KMS-11 (cell line): ENCODE measurements around the gene ANXA10.
"Not testable (repeated sequence)": the region's sequence is repeated elsewhere in the genome, so short reads cannot be mapped to it uniquely, and the experiment has no call there.

Experiments used
- H2AFZ ChIP-seq: fragments of 200-600 bp; sonication (generic); 2 replicates; pipeline ENCODE4 v1.6.1; 2016; ENCODE audit warnings: antibody characterized with exemption, mixed run types, low read depth
- H3K27ac ChIP-seq: fragments of 200-600 bp; sonication (generic); 2 replicates; pipeline ENCODE4 v1.6.1; 2016; ENCODE audit warnings: mild to moderate bottlenecking, mixed run types
- H3K27me3 ChIP-seq: fragments of 200-600 bp; sonication (generic); 2 replicates; pipeline ENCODE4 v1.6.1; 2017; ENCODE audit warnings: mild to moderate bottlenecking, low read depth, mixed run types, moderate library complexity; ENCODE audit not compliant: insufficient read depth
- H3K36me3 ChIP-seq: fragments of 200-600 bp; sonication (generic); 2 replicates; pipeline ENCODE4 v1.6.1; 2017; ENCODE audit warnings: mild to moderate bottlenecking, mixed run types; ENCODE audit not compliant: insufficient read depth
- H3K4me1 ChIP-seq: fragments of 200-600 bp; sonication (generic); 2 replicates; pipeline ENCODE4 v1.6.1; 2016; ENCODE audit warnings: mild to moderate bottlenecking, low read depth, mixed run types; ENCODE audit not compliant: poor library complexity, severe bottlenecking
- H3K4me2 ChIP-seq: fragments of 200-600 bp; sonication (generic); 2 replicates; pipeline ENCODE4 v1.7.0; 2016; ENCODE audit warnings: mild to moderate bottlenecking, mixed run types
- H3K4me3 ChIP-seq: fragments of 200-600 bp; sonication (generic); IDR thresholded peaks from 2 replicates; pipeline ENCODE4 v1.6.1; 2017; ENCODE audit warnings: low read depth, low read length, mixed read lengths; ENCODE audit not compliant: insufficient read depth
- H3K79me2 ChIP-seq: fragments of 200-600 bp; sonication (generic); 2 replicates; pipeline ENCODE4 v1.6.1; 2016; ENCODE audit warnings: low read depth, mixed run types; ENCODE audit not compliant: insufficient read depth
- H3K9ac ChIP-seq: fragments of 200-600 bp; sonication (generic); 2 replicates; pipeline ENCODE4 v1.6.1; 2016; ENCODE audit warnings: mild to moderate bottlenecking, mixed run types
- H4K20me1 ChIP-seq: fragments of 200-600 bp; sonication (generic); 2 replicates; pipeline ENCODE4 v1.6.1; 2016; ENCODE audit warnings: mild to moderate bottlenecking, mixed run types; ENCODE audit not compliant: insufficient read depth
- TF ChIP-seq, protein P1 (sequence below): fragments of 200-600 bp; sonication (generic); conservative IDR thresholded peaks from 2 replicates; pipeline ENCODE4 v1.6.1; 2017; ENCODE audit warnings: low read depth, mild to moderate bottlenecking, antibody characterized with exemption, low read length, moderate library complexity, mixed read lengths

Gene ANXA10

DNA sequence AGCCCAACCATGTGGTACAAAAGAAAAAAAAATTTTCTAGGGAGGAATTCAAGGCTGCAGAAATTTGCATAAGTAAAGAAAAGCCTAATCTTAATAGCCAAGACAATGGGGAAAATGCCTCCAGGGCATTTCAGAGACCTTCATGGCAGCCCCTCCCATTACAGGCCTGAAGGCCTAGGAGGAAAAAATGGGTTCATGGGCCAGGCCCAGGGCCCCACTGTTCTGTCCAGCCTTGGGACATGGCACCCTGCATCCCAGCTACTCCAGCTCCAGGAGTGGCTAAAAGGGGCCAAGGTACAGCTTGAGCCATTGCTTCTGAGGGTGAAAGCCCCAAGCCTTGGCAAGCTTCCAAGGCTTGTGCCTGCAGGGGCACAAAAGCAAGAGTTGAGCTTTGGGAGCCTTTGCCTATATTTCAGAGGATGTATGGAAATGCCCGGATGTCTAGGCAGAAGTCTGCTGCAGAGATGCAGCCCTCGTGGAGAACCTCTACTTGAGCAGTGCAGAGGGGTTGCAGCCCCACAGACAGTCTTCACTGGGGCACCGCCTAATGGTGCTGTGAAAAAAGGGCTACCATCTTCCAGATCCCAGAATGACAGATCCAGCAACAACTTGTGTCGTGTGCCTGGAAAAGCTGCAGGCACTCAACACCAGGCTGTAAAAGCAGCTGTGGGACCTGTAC lies 111.0 kb downstream of the ANXA10 start:
- TF ChIP-seq, protein P1, sequence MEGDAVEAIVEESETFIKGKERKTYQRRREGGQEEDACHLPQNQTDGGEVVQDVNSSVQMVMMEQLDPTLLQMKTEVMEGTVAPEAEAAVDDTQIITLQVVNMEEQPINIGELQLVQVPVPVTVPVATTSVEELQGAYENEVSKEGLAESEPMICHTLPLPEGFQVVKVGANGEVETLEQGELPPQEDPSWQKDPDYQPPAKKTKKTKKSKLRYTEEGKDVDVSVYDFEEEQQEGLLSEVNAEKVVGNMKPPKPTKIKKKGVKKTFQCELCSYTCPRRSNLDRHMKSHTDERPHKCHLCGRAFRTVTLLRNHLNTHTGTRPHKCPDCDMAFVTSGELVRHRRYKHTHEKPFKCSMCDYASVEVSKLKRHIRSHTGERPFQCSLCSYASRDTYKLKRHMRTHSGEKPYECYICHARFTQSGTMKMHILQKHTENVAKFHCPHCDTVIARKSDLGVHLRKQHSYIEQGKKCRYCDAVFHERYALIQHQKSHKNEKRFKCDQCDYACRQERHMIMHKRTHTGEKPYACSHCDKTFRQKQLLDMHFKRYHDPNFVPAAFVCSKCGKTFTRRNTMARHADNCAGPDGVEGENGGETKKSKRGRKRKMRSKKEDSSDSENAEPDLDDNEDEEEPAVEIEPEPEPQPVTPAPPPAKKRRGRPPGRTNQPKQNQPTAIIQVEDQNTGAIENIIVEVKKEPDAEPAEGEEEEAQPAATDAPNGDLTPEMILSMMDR: no peak
- H3K4me3 ChIP-seq: no peak overlapping the region
- no peaks in the 10 kb centered on the region for H3K4me1 ChIP-seq
- H3K36me3 ChIP-seq: no peaks in the 10 kb centered on the region
- H3K27me3 ChIP-seq: no peaks in the 10 kb centered on the region
- no peak overlapping the region for H2AFZ ChIP-seq
- H3K79me2 ChIP-seq: no peaks in the 10 kb centered on the region
- H4K20me1 ChIP-seq: no peaks in the 10 kb centered on the region
- no peak overlapping the region for H3K27ac ChIP-seq
- no peak overlapping the region for H3K4me2 ChIP-seq
- no peak overlapping the region for H3K9ac ChIP-seq

DNA sequence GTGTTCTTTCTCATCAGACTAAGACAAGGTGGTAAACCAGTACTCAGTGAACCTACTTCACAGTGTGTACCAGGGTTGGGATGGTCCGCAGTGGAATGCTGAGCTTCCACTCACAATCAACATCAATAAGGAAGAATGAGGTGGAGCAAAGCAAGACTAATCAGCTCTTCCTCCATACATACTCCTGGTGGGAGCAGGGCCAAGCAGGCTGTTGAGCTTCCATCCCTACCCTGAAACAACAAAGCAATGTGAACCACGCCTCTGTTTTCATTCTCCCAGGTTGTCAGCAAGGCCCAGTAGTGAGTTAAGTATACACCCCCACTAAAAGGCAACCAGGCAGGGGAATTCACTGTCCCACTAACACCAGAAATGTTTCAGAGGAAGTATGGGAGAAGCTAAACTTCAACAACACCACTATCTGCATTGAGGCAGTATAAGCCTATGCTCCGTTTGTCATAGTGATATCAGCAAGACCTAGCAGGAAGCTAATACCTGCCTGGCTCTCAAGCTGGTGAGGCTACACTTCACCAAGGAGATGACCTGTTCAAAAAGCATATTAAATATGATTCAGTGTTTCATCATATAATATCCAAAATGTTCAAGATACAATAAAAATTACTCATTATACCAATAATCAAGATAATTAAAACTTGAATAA lies 116.7 kb downstream of the ANXA10 start:
- H3K4me1 ChIP-seq: no peaks in the 10 kb centered on the region
- H3K27me3 ChIP-seq: no peaks in the 10 kb centered on the region
- no peak overlapping the region for H3K9ac ChIP-seq
- no peaks in the 10 kb centered on the region for H3K79me2 ChIP-seq
- TF ChIP-seq, protein P1: no peak
- H3K4me2 ChIP-seq: no peak overlapping the region
- no peak overlapping the region for H3K27ac ChIP-seq
- H2AFZ ChIP-seq: no peak overlapping the region
- H3K36me3 ChIP-seq: no peaks in the 10 kb centered on the region
- H4K20me1 ChIP-seq: no peaks in the 10 kb centered on the region
- H3K4me3 ChIP-seq: no peak overlapping the region

DNA sequence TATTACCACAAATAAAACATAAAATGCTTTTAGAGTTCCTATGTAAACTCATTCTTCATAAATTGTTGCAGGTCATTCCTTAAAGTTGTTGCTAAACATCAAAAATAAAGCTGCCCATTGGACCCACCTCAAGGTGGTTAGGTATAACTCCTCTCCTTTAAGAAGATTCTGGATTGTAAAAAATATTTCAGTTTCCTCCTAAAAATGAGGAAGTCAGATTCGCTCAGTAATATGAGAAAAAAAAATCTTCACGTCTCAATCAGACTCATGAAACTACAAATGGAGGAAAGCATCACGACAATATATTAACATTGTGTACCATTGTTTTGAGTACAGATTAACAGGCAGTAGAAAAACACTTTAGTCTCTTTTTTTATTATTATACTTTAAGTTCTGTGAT lies 120.3 kb downstream of the ANXA10 start:
- Histone ChIP-seq H2AFZ (no peak overlapping the region), H3K4me1 (no peaks in the 10 kb centered on the region), H3K79me2 (no peaks in the 10 kb centered on the region), H3K4me2 (no peak overlapping the region), H3K4me3 (no peak overlapping the region), H3K36me3 (no peaks in the 10 kb centered on the region), H3K27me3 (no peaks in the 10 kb centered on the region), H3K9ac (no peak overlapping the region), H3K27ac (no peak overlapping the region), H4K20me1 (no peaks in the 10 kb centered on the region)
- TF ChIP-seq, protein P1: no peak

DNA sequence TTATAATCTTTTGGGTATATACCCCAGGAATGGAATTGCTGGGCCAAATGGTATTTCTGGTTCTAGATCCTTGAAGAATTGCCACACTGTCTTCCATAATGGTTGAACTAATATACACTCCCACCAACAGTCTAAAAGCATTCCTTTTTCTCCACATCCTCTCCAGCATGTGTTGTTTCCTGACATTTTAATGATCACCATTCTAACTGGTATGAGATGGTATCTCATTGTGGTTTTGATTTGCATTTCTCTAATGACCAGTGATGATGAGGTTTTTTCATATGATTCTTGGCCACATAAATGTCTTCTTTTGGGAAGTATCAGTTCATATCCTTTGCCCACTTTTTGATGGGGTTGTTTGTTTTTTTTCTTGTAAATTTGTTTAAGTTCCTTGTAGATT lies 121.2 kb downstream of the ANXA10 start:
- H2AFZ ChIP-seq, H3K9ac ChIP-seq, H3K79me2 ChIP-seq, H3K4me1 ChIP-seq, H3K27ac ChIP-seq, H3K4me2 ChIP-seq, H3K4me3 ChIP-seq, H3K27me3 ChIP-seq, H3K36me3 ChIP-seq, H4K20me1 ChIP-seq: not testable (repeated sequence)

DNA sequence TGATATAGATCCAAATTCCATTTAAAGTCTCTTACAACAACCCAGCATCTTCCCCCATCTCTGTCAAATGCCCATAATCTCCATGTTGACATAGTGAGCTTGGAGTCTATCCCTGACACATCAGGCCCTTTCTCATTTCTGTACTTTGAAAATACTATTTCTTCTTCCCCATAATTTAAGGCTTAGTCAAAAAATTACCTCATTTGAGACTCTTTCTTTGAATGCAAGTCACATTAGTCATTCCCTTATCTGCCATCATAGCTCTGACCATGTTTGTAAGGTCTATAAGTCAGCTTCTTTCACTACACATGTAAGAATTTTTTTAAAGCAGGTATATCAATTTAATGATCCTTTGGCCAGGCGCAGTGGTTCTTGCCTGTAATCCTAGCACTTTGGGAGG lies 126.3 kb downstream of the ANXA10 start:
- H4K20me1 ChIP-seq: no peaks in the 10 kb centered on the region
- H3K4me2 ChIP-seq: no peak overlapping the region
- H3K27me3 ChIP-seq: no peaks in the 10 kb centered on the region
- H3K4me1 ChIP-seq: no peaks in the 10 kb centered on the region
- no peak overlapping the region for H3K9ac ChIP-seq
- no peak overlapping the region for H3K4me3 ChIP-seq
- TF ChIP-seq, protein P1: no peak
- H3K79me2 ChIP-seq: no peaks in the 10 kb centered on the region
- H2AFZ ChIP-seq: no peak overlapping the region
- no peak overlapping the region for H3K27ac ChIP-seq
- H3K36me3 ChIP-seq: no peaks in the 10 kb centered on the region
